SK-N-SH (cell line): ENCODE measurements around the gene CCND2.

ENCODE experiments used
- EP300 ChIP-seq, 2 experiments: IDR thresholded peaks; 2 replicates each; pipeline versions ENCODE4 v1.4.0 to v1.6.1; 2012; ENCODE audit warnings: borderline replicate concordance in 1 of 2, low read depth in 1 of 2, low read length in 1 of 2
- FOSL2 ChIP-seq: IDR thresholded peaks from 2 replicates; pipeline ENCODE4 v1.4.0; 2012; ENCODE audit warnings: low read depth, mild to moderate bottlenecking, moderate library complexity, borderline replicate concordance
- GABPA ChIP-seq: IDR thresholded peaks from 2 replicates; pipeline ENCODE4 v1.4.0; 2012; ENCODE audit warnings: low read depth, mild to moderate bottlenecking
- GATA2 ChIP-seq: sonication (generic); formaldehyde crosslinking; IDR thresholded peaks from 2 replicates; pipeline ENCODE4 v1.5.0; 2020; ENCODE audit warnings: mild to moderate bottlenecking, missing genetic modification reagents
- POLR2AphosphoS5 ChIP-seq: IDR thresholded peaks from 2 replicates; pipeline ENCODE4 v1.6.1; 2012; ENCODE audit warnings: low read depth, low read length
- SIN3A ChIP-seq: IDR thresholded peaks from 2 replicates; pipeline ENCODE4 v1.6.1; 2012; ENCODE audit warnings: low read depth, mild to moderate bottlenecking, low read length, moderate library complexity, borderline replicate concordance
- YY1 ChIP-seq: IDR thresholded peaks from 2 replicates; pipeline ENCODE4 v1.4.0; 2012; ENCODE audit warnings: low read depth, mild to moderate bottlenecking
- TF ChIP-seq, protein P1 (sequence below): fragments of 200-600 bp; sonication (generic); IDR thresholded peaks from 2 replicates; pipeline ENCODE4 v1.6.1; 2017; ENCODE audit warnings: antibody characterized with exemption, mild to moderate bottlenecking, moderate library complexity
- TF ChIP-seq, protein P2 (sequence below): IDR thresholded peaks from 2 replicates; pipeline ENCODE4 v1.4.0; 2012; ENCODE audit warnings: low read depth
- TF ChIP-seq, protein P3 (sequence below): fragments of 150-350 bp; IDR thresholded peaks from 2 replicates; pipeline ENCODE4 v1.6.1; 2016; ENCODE audit warnings: mild to moderate bottlenecking, low read depth, low read length
- TF ChIP-seq, protein P4 (sequence below): IDR thresholded peaks from 2 replicates; pipeline ENCODE4 v1.4.0; 2012; ENCODE audit warnings: low read depth, borderline replicate concordance

DNA sequence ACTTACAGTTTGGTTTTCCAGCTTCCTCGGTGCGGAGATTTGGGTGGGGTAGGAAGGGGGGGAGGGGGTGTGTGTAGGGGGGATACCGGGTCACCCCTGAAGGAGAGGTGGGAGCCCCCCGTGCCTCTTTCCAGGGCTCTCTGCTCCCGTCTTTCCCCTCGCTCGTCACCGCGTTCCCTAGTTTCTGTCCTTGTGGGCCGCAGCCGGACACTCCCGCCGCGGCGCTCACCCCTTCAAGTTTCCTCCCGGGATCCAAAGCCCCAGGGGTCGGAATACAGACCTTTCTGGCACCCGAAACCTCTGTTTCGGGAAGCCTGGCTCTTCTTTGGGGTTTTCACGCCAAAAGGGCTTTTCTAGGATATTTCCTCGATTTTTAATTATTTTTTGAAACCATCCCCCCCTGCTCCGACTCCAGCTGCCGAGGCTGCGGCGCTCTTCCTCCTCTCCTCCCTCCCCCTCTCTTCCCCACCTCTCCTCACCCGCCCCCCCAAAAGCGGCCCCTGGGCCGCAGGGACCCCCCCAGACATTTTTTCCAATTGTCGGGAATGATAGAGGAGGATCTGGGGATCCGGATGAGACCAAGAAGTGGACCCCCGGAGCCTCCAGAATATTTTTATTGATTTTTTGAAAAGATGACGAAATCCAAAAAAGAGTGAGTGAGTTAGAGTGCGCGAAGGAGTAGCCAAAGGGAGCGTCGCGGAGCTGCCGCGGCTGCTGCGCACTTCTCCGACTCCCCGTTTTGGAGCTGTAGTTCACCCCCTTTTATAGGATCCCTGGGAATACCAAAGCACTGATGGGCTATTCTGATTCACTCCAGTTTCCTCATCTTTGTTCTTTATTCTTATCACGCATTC, 1.7 kb downstream of the CCND2 start:
- TF ChIP-seq, protein P1, sequence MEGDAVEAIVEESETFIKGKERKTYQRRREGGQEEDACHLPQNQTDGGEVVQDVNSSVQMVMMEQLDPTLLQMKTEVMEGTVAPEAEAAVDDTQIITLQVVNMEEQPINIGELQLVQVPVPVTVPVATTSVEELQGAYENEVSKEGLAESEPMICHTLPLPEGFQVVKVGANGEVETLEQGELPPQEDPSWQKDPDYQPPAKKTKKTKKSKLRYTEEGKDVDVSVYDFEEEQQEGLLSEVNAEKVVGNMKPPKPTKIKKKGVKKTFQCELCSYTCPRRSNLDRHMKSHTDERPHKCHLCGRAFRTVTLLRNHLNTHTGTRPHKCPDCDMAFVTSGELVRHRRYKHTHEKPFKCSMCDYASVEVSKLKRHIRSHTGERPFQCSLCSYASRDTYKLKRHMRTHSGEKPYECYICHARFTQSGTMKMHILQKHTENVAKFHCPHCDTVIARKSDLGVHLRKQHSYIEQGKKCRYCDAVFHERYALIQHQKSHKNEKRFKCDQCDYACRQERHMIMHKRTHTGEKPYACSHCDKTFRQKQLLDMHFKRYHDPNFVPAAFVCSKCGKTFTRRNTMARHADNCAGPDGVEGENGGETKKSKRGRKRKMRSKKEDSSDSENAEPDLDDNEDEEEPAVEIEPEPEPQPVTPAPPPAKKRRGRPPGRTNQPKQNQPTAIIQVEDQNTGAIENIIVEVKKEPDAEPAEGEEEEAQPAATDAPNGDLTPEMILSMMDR, result no peak
- TF ChIP-seq, protein P2, sequence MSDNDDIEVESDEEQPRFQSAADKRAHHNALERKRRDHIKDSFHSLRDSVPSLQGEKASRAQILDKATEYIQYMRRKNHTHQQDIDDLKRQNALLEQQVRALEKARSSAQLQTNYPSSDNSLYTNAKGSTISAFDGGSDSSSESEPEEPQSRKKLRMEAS, result no peak
- TF ChIP-seq YY1 (no peak), EP300 (IDR thresholded peaks at IDR 0.05; ENCODE audit: borderline replicate concordance in 1 of 2, low read depth in 1 of 2, low read length in 1 of 2) (no peak), GABPA (no peak), FOSL2 (no peak), POLR2AphosphoS5 (no peak), SIN3A (no peak), GATA2 (CRISPR knock-in tag) (no peak)
- TF ChIP-seq, protein P3, sequence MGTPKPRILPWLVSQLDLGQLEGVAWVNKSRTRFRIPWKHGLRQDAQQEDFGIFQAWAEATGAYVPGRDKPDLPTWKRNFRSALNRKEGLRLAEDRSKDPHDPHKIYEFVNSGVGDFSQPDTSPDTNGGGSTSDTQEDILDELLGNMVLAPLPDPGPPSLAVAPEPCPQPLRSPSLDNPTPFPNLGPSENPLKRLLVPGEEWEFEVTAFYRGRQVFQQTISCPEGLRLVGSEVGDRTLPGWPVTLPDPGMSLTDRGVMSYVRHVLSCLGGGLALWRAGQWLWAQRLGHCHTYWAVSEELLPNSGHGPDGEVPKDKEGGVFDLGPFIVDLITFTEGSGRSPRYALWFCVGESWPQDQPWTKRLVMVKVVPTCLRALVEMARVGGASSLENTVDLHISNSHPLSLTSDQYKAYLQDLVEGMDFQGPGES, result no peak
- TF ChIP-seq, protein P4, sequence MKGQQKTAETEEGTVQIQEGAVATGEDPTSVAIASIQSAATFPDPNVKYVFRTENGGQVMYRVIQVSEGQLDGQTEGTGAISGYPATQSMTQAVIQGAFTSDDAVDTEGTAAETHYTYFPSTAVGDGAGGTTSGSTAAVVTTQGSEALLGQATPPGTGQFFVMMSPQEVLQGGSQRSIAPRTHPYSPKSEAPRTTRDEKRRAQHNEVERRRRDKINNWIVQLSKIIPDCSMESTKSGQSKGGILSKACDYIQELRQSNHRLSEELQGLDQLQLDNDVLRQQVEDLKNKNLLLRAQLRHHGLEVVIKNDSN, result no peak
